ENCODE measurements around the gene CTLA4. TPM values are rescaled to one million over a fixed set of nuclear protein-coding genes. Genes with fewer than 3 reads are reported as not detected.
A peak's percentile ranks its signal among the peaks of the same experiment; 100 is the strongest.

The CTLA4 gene
- total RNA-seq, 1 donor from 2014 or later = not detected

DNA sequence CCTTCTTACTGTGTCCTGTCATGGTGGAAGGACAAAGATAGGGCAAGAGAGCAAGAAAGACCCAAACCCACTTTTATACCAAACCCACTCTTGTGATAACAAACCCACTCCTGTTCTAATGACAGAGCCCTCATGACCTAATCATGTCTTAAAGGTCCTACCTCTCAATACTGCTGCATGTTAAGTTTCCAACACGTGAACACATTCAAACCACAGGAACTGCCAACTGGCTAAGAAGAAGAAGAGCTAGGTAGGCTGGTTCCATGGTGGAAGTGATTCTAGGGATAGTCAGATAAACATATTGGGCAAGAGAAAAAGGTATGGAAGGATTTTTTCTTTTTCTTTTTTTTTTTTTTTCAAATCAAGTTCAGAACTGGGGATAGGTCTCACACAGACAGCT, 22.0 kb downstream of the CTLA4 start:
- H3K27me3 ChIP-seq (ENCODE audit: control insufficient read depth in 3 of 3, insufficient read depth in 3 of 3, low read length in 3 of 3) = no peaks in the 10 kb centered on the region
- no peaks in the 10 kb centered on the region for H3K36me3 ChIP-seq (ENCODE audit: control insufficient read depth in 3 of 3, insufficient read depth in 3 of 3, low read length in 3 of 3)
- H3K9me3 ChIP-seq (ENCODE audit: control insufficient read depth in 3 of 3, low read length in 3 of 3) = no peaks in the 10 kb centered on the region
- no peak overlapping the region for H3K9ac ChIP-seq (ENCODE audit: low read depth in 1 of 3, low read length in 3 of 3)
- H3K4me3 ChIP-seq (ENCODE audit: low read length in 3 of 3) = no peak overlapping the region
- peaks cover 0 to 4% (median 3%) of the 10 kb centered on the region in 3 donors for H3K4me1 ChIP-seq (ENCODE audit: control insufficient read depth in 3 of 3, insufficient read depth in 3 of 3, low read length in 3 of 3)
- H3K27ac ChIP-seq (ENCODE audit: low read depth, low read length) = no peak overlapping the region

DNA sequence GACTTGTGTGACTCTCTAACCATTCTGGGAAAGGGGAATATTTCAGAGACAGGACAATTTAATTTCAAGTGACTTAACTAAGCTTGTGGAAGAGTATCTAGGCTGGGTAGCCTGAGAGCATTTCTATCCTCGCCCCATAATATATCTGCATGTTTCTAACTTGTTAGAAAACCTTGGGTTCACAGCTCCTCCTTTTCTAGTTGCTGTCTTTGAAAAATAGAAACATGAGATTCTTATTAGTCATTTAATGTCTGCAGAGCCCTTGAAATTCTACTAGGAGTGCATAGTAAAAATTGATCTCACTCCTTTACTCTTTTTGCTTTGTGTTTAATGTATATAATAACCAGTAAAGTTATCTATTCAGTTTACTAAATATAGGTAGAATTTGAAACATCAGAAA, 22.4 kb downstream of the CTLA4 start:
- Histone ChIP-seq H3K4me1 (ENCODE audit: control insufficient read depth in 3 of 3, insufficient read depth in 3 of 3, low read length in 3 of 3) (peaks cover 0 to 4% (median 3%) of the 10 kb centered on the region in 3 donors), H3K9ac (ENCODE audit: low read depth in 1 of 3, low read length in 3 of 3) (no peak overlapping the region), H3K27me3 (ENCODE audit: control insufficient read depth in 3 of 3, insufficient read depth in 3 of 3, low read length in 3 of 3) (no peaks in the 10 kb centered on the region), H3K4me3 (ENCODE audit: low read length in 3 of 3) (no peak overlapping the region), H3K36me3 (ENCODE audit: control insufficient read depth in 3 of 3, insufficient read depth in 3 of 3, low read length in 3 of 3) (no peaks in the 10 kb centered on the region), H3K9me3 (ENCODE audit: control insufficient read depth in 3 of 3, low read length in 3 of 3) (no peaks in the 10 kb centered on the region), H3K27ac (ENCODE audit: low read depth, low read length) (no peak overlapping the region)

DNA sequence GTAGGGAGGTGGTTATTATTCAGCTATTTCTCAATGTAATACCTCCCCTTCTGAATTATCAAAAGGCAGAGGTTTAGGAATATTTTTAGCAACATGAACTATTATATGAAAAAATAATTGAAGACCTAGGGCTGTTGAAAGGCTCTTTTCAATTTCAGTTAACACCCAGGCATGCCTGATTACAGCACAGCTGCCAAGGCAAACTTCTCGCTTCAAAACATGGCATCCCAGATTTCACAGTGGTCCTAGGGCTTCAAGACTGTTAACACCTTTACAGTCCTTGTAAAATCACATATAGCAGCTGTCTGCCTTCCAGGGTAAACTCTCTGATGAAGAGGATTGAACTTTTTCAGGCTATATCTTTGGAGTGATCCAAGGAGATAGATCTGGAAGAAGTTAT, 23.2 kb downstream of the CTLA4 start:
- H3K9me3 ChIP-seq (ENCODE audit: control insufficient read depth in 3 of 3, low read length in 3 of 3) = no peaks in the 10 kb centered on the region
- H3K4me1 ChIP-seq (ENCODE audit: control insufficient read depth in 3 of 3, insufficient read depth in 3 of 3, low read length in 3 of 3) = peaks cover 0 to 4% (median 3%) of the 10 kb centered on the region in 3 donors
- no peak overlapping the region for H3K9ac ChIP-seq (ENCODE audit: low read depth in 1 of 3, low read length in 3 of 3)
- no peaks in the 10 kb centered on the region for H3K27me3 ChIP-seq (ENCODE audit: control insufficient read depth in 3 of 3, insufficient read depth in 3 of 3, low read length in 3 of 3)
- H3K36me3 ChIP-seq (ENCODE audit: control insufficient read depth in 3 of 3, insufficient read depth in 3 of 3, low read length in 3 of 3) = no peaks in the 10 kb centered on the region
- H3K27ac ChIP-seq (ENCODE audit: low read depth, low read length) = no peak overlapping the region
- no peak overlapping the region for H3K4me3 ChIP-seq (ENCODE audit: low read length in 3 of 3)

DNA sequence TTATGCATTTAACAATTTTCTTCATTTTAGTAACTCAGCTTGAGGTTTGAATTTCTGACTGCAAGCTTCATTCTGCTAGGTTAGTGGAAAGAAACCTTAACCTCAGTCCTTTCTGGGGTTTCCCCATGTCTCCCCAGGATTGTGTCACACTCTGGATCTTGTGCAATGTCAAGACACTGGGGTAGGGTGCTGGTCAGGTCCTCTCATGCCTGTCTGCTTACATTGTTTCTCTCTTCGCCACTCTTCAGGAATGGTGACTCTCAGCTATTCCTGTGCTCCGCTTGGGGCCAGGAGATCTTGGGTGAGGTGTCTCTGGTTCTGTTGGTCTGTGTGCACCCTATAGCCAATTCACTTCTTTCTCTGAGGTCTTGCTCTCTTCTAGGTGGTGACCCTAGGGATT, 23.9 kb downstream of the CTLA4 start:
- Histone ChIP-seq H3K27me3 (ENCODE audit: control insufficient read depth in 3 of 3, insufficient read depth in 3 of 3, low read length in 3 of 3) (no peaks in the 10 kb centered on the region), H3K36me3 (ENCODE audit: control insufficient read depth in 3 of 3, insufficient read depth in 3 of 3, low read length in 3 of 3) (no peaks in the 10 kb centered on the region), H3K27ac (ENCODE audit: low read depth, low read length) (no peak overlapping the region), H3K9me3 (ENCODE audit: control insufficient read depth in 3 of 3, low read length in 3 of 3) (no peaks in the 10 kb centered on the region), H3K4me1 (ENCODE audit: control insufficient read depth in 3 of 3, insufficient read depth in 3 of 3, low read length in 3 of 3) (peaks cover 0 to 4% (median 3%) of the 10 kb centered on the region in 3 donors), H3K9ac (ENCODE audit: low read depth in 1 of 3, low read length in 3 of 3) (no peak overlapping the region), H3K4me3 (ENCODE audit: low read length in 3 of 3) (no peak overlapping the region)

DNA sequence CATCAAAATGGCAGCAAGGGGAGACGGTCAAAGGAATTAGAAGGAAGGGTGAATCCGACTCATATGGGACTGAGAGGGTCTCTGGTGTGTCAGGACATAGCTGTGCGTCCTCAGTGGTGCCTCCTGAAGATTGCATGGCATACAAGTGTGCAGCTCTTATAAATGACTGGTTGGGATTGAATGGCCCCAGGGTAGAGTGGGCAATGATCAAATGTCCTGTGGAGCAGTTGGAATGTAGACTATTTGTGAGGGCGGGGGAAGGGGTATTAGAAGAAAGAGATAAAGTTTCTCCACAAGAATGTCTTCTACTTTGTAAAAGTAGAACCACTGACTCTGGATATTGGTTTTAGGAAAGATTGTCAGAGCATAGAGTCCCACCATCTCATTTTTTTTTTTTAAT, 24.6 kb downstream of the CTLA4 start:
- no peaks in the 10 kb centered on the region for H3K27me3 ChIP-seq (ENCODE audit: control insufficient read depth in 3 of 3, insufficient read depth in 3 of 3, low read length in 3 of 3)
- no peaks in the 10 kb centered on the region for H3K9me3 ChIP-seq (ENCODE audit: control insufficient read depth in 3 of 3, low read length in 3 of 3)
- no peaks in the 10 kb centered on the region for H3K36me3 ChIP-seq (ENCODE audit: control insufficient read depth in 3 of 3, insufficient read depth in 3 of 3, low read length in 3 of 3)
- no peak overlapping the region for H3K9ac ChIP-seq (ENCODE audit: low read depth in 1 of 3, low read length in 3 of 3)
- H3K27ac ChIP-seq (ENCODE audit: low read depth, low read length) = no peak overlapping the region
- no peak overlapping the region for H3K4me3 ChIP-seq (ENCODE audit: low read length in 3 of 3)
- H3K4me1 ChIP-seq (ENCODE audit: control insufficient read depth in 3 of 3, insufficient read depth in 3 of 3, low read length in 3 of 3) = peaks cover 0 to 4% (median 0%) of the 10 kb centered on the region in 3 donors

GRCh38 chr2:203893401-203893800, 25.8 kb downstream of the CTLA4 start:
- no peaks in the 10 kb centered on the region for H3K36me3 ChIP-seq (ENCODE audit: control insufficient read depth in 3 of 3, insufficient read depth in 3 of 3, low read length in 3 of 3)
- H3K27ac ChIP-seq (ENCODE audit: low read depth, low read length) = no peak overlapping the region
- no peaks in the 10 kb centered on the region for H3K27me3 ChIP-seq (ENCODE audit: control insufficient read depth in 3 of 3, insufficient read depth in 3 of 3, low read length in 3 of 3)
- no peak overlapping the region for H3K9ac ChIP-seq (ENCODE audit: low read depth in 1 of 3, low read length in 3 of 3)
- peaks cover 0 to 4% (median 0%) of the 10 kb centered on the region in 3 donors for H3K4me1 ChIP-seq (ENCODE audit: control insufficient read depth in 3 of 3, insufficient read depth in 3 of 3, low read length in 3 of 3)
- H3K9me3 ChIP-seq (ENCODE audit: control insufficient read depth in 3 of 3, low read length in 3 of 3) = no peaks in the 10 kb centered on the region
- H3K4me3 ChIP-seq (ENCODE audit: low read length in 3 of 3) = no peak overlapping the region

GRCh38 chr2:203893840-203894239, 26.3 kb downstream of the CTLA4 start:
- H3K4me3 ChIP-seq (ENCODE audit: low read length in 3 of 3) = no peak overlapping the region
- H3K9ac ChIP-seq (ENCODE audit: low read depth in 1 of 3, low read length in 3 of 3) = no peak overlapping the region
- H3K36me3 ChIP-seq (ENCODE audit: control insufficient read depth in 3 of 3, insufficient read depth in 3 of 3, low read length in 3 of 3) = no peaks in the 10 kb centered on the region
- H3K9me3 ChIP-seq (ENCODE audit: control insufficient read depth in 3 of 3, low read length in 3 of 3) = no peaks in the 10 kb centered on the region
- peaks cover 0 to 4% (median 0%) of the 10 kb centered on the region in 3 donors for H3K4me1 ChIP-seq (ENCODE audit: control insufficient read depth in 3 of 3, insufficient read depth in 3 of 3, low read length in 3 of 3)
- no peak overlapping the region for H3K27ac ChIP-seq (ENCODE audit: low read depth, low read length)
- H3K27me3 ChIP-seq (ENCODE audit: control insufficient read depth in 3 of 3, insufficient read depth in 3 of 3, low read length in 3 of 3) = no peaks in the 10 kb centered on the region

GRCh38 chr2:203894262-203894661, 26.7 kb downstream of the CTLA4 start:
- Histone ChIP-seq H3K4me1 (ENCODE audit: control insufficient read depth in 3 of 3, insufficient read depth in 3 of 3, low read length in 3 of 3) (peaks cover 0 to 4% (median 0%) of the 10 kb centered on the region in 3 donors), H3K36me3 (ENCODE audit: control insufficient read depth in 3 of 3, insufficient read depth in 3 of 3, low read length in 3 of 3) (no peaks in the 10 kb centered on the region), H3K9ac (ENCODE audit: low read depth in 1 of 3, low read length in 3 of 3) (no peak overlapping the region), H3K9me3 (ENCODE audit: control insufficient read depth in 3 of 3, low read length in 3 of 3) (no peaks in the 10 kb centered on the region), H3K4me3 (ENCODE audit: low read length in 3 of 3) (no peak overlapping the region), H3K27ac (ENCODE audit: low read depth, low read length) (no peak overlapping the region), H3K27me3 (ENCODE audit: control insufficient read depth in 3 of 3, insufficient read depth in 3 of 3, low read length in 3 of 3) (no peaks in the 10 kb centered on the region)

- Histone ChIP-seq H3K36me3 (ENCODE audit: control insufficient read depth in 3 of 3, insufficient read depth in 3 of 3, low read length in 3 of 3) (no peaks in the 10 kb centered on the region), H3K4me1 (ENCODE audit: control insufficient read depth in 3 of 3, insufficient read depth in 3 of 3, low read length in 3 of 3) (peaks cover 0 to 4% (median 0%) of the 10 kb centered on the region in 3 donors), H3K4me3 (ENCODE audit: low read length in 3 of 3) (no peak overlapping the region), H3K9ac (ENCODE audit: low read depth in 1 of 3, low read length in 3 of 3) (no peak overlapping the region), H3K27ac (ENCODE audit: low read depth, low read length) (peak overlapping the region; percentile 38), H3K9me3 (ENCODE audit: control insufficient read depth in 3 of 3, low read length in 3 of 3) (peaks cover 0 to 4% (median 3%) of the 10 kb centered on the region in 3 donors), H3K27me3 (ENCODE audit: control insufficient read depth in 3 of 3, insufficient read depth in 3 of 3, low read length in 3 of 3) (no peaks in the 10 kb centered on the region)
Measured at GRCh38 chr2:203897544-203897943, 30.0 kb downstream of the CTLA4 start.

DNA sequence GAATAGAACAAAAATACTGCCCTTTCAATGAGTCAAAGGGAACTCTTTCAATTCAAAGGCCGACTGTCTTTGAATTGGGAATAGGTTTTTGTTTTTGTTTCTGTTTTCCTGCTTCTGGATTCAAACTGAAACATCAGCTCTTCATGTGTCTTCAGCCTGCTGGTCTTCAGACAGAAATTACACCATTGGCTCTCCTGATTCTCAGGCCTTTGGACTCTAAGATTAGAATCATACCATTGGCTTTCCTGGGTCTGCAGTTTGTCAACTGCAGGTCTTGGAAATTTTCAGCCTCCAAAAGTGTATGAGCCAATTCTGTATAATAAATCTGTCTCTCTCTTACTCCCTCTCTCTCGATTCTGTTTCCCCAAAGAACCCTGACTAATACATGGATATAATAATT, 31.1 kb downstream of the CTLA4 start:
- peaks cover 0 to 6% (median 4%) of the 10 kb centered on the region in 3 donors for H3K9me3 ChIP-seq (ENCODE audit: control insufficient read depth in 3 of 3, low read length in 3 of 3)
- no peak overlapping the region for H3K27ac ChIP-seq (ENCODE audit: low read depth, low read length)
- no peak overlapping the region for H3K9ac ChIP-seq (ENCODE audit: low read depth in 1 of 3, low read length in 3 of 3)
- H3K4me3 ChIP-seq (ENCODE audit: low read length in 3 of 3) = no peak overlapping the region
- H3K27me3 ChIP-seq (ENCODE audit: control insufficient read depth in 3 of 3, insufficient read depth in 3 of 3, low read length in 3 of 3) = no peaks in the 10 kb centered on the region
- H3K4me1 ChIP-seq (ENCODE audit: control insufficient read depth in 3 of 3, insufficient read depth in 3 of 3, low read length in 3 of 3) = peaks cover 0 to 2% (median 0%) of the 10 kb centered on the region in 3 donors
- no peaks in the 10 kb centered on the region for H3K36me3 ChIP-seq (ENCODE audit: control insufficient read depth in 3 of 3, insufficient read depth in 3 of 3, low read length in 3 of 3)

GRCh38 chr2:203900253-203900652, 32.7 kb downstream of the CTLA4 start:
- Histone ChIP-seq H3K9me3 (ENCODE audit: control insufficient read depth in 3 of 3, low read length in 3 of 3) (peaks cover 0 to 6% (median 4%) of the 10 kb centered on the region in 3 donors), H3K27ac (ENCODE audit: low read depth, low read length) (no peak overlapping the region), H3K4me3 (ENCODE audit: low read length in 3 of 3) (no peak overlapping the region), H3K27me3 (ENCODE audit: control insufficient read depth in 3 of 3, insufficient read depth in 3 of 3, low read length in 3 of 3) (no peaks in the 10 kb centered on the region), H3K36me3 (ENCODE audit: control insufficient read depth in 3 of 3, insufficient read depth in 3 of 3, low read length in 3 of 3) (no peaks in the 10 kb centered on the region), H3K4me1 (ENCODE audit: control insufficient read depth in 3 of 3, insufficient read depth in 3 of 3, low read length in 3 of 3) (no peaks in the 10 kb centered on the region), H3K9ac (ENCODE audit: low read depth in 1 of 3, low read length in 3 of 3) (no peak overlapping the region)
